Measurements from ENCODE around the gene NEK11.

The NEK11 gene

DNA sequence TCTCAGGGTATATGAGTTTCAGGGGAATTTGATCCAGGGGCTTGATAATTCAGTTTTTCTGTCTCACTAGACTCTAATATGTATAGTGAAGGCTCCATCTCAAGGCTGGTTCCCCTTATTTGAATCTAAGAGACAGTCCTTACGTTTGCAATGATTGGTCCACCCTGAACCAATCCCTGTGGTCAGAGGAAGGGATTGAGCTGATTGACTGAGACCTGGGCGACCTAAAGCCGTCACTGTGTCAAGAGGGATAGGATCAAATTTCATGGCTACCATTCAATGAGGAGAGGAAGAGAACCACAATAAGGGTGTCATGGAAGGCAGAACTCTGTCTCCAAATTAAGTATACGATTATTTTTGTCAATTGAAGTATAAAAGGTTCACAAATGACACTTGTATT, 371.2 kb downstream of the NEK11 start:
- no peak for DNase-seq
